HL-60 (cell line): ENCODE results near the gene THUMPD2.

Source experiments
- CTCF ChIP-seq: IDR thresholded peaks from one replicate; pipeline ENCODE4 v1.5.1; 2011; ENCODE audit warnings: low read length, control low read depth, inconsistent platforms; ENCODE audit not compliant: insufficient read depth
- GABPA ChIP-seq: IDR thresholded peaks from 2 replicates; pipeline ENCODE4 v1.6.1; 2012; ENCODE audit warnings: low read depth
- POLR2AphosphoS5 ChIP-seq: IDR thresholded peaks from 2 replicates; pipeline ENCODE4 v1.6.1; 2012; ENCODE audit warnings: low read depth
- REST ChIP-seq: IDR thresholded peaks from 2 replicates; pipeline ENCODE4 v1.6.1; 2012; ENCODE audit warnings: low read depth; ENCODE audit not compliant: insufficient replicate concordance

GRCh38 chr2:39743269-39743776 lies 35.7 kb downstream of the THUMPD2 start:
- TF ChIP-seq POLR2AphosphoS5 = no peak
- TF ChIP-seq CTCF = no peak
- TF ChIP-seq REST = no peak
- TF ChIP-seq GABPA = no peak
